G401 (cell line): ENCODE data around the gene KRCC1. TPM values are rescaled to one million over a fixed set of nuclear protein-coding genes. Genes with fewer than 3 reads are reported as not detected.

Source experiments
- DNase-seq: peaks from one replicate; pipeline ENCODE4 v3.0.0-alpha.2; 2015; ENCODE audit warnings: low spot score
- in situ Hi-C: cut with HindIII; loops from 2 replicates; pipeline ENCODE4 v1.10.0; 2016; ENCODE audit warnings: low sequenced_read_pairs, mixed read lengths
- total RNA-seq: library from RNA; depleted of rRNA; stranded (reverse); fragments of >200 nt; shearing (Covaris generic); gene quantifications from 2 replicates; pipeline ENCODE4 v1.2.3, GENCODE V29; 2014; rRNA removed

Gene KRCC1
- total RNA-seq = 16.4 and 19.6 TPM in 2 replicates

DNA sequence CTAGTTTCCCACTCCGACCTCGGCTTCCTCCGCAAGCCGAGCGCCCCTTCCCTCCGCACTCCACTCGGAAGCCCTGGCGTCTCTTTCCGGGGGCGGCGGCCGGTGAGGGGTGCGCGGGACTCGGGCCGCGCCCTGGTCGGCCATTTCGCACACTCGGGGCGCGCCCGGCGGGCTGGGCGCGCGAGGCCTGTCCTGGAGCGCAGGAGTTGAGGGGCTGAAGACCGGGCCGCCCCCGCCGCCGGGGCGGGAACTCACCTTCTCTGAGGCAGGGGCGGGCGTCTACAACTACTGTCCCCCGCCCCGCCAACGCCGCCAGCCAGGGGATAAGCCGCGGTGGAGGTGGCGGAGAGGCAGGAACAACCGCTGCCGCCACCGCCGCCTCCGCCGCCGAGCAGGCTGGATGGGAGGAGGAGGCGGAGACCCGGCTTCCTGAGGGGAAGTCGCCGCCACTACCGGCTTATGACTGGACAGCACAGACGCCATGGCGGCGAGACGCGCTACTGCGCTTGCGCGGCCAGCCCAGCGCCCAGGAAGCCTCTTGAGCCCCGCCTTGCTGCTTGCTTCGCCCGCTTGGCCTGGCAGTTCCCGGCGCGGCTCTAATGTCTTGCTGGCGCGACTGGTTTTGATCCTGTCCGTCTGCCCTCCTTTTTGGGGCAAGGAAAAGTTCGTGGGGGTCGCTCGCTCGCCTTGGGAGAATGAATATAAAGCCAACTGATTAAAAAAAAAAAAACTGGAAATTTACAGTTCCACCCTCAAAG lies at the start of gene KRCC1:
Gene KRCC1, minus strand, starts transcription at position 413 of the 758 bp plus-strand sequence. CDS start 27,220 bp downstream, outside the sequence.
- DNase-seq = peak; percentile 96
- in situ Hi-C loops = no loop called here

DNA sequence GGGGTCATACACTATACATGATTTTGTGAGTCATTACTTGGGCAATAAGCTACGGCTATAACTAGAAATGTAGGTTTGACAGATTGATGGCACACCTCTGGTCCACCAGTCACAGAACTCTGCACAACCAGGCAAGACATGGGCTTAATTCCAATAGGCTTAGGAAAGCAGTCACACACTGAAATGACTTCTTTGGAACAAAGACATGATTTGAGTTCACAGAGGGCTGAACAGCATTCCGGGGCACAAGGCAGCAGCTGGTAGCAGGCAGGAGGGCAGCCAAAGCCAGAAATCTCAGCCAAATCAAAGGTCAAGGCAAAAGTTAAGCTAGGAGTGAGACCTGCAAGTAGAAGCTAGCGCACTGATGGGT lies 44.9 kb upstream of the KRCC1 start:
- DNase-seq = peak; percentile 11
- in situ Hi-C loops = no loop called here

GRCh38 chr2:88099798-88100488 lies 44.4 kb upstream of the KRCC1 start:
- peak; percentile 1 for DNase-seq
- in situ Hi-C loops = no loop called here

GRCh38 chr2:88098558-88098900 lies 42.9 kb upstream of the KRCC1 start:
- in situ Hi-C loops = no loop called here
- no peak for DNase-seq

DNA sequence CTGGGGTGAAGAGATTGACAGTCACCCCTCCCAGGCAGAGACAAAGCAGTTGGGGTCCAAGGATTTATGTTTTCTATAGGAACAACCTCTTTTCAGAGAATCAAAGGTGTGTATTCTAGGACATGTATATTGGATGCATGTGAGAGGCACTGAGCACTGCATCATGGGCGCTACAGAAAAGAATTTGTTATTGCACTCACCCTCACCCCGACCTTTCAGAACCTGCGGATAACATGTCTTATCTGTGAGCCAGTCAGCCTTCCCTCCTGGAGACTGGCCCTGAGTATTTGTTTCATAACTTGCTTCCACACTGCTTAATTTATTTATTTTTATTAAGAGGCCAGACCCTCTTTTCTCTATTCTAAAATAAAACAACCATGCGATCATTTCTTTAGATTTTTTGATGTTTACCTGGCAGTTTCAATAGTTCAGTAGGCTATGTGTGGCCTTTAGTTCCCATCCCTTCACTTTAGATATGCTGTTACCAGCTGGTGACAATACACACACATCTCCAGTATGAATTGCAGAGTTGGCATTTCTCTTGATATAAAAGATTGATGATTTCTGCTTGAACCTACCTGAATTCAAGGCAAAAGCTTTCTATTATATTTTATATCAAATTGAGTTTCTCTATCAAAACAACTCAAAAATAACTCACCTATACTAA lies 42.4 kb upstream of the KRCC1 start:
- DNase-seq = no peak
- in situ Hi-C loops = no loop called here

- in situ Hi-C loops = no loop called here
- DNase-seq = no peak
Observed at GRCh38 chr2:88097192-88097591, 41.6 kb upstream of the KRCC1 start.

GRCh38 chr2:88096708-88097107 lies 41.1 kb upstream of the KRCC1 start:
- DNase-seq = no peak

DNA sequence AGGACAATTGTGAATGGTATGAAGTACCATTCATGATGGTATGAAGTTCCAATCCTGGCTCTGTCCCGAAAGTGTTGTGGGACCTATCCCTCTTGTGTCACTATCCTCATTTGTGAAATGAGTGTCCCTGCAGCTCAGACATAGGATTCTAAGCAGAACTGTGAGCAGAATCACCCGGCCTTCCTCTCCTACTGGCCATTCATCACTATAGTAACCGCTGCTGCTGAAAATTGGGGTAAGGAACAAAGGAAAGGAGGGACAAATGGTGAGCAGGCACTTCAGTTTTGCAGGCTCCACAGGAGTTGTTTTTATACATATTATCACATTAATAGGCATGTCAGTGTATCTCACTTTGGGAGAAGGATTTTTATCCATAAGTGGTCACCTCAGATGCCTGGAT lies 39.4 kb upstream of the KRCC1 start:
- DNase-seq = no peak
- in situ Hi-C loops = no loop called here

More at GRCh38 chr2:88096708-88097107, 41.1 kb upstream of the KRCC1 start:
- in situ Hi-C loops = no loop called here

GRCh38 chr2:88092773-88093172 lies 37.2 kb upstream of the KRCC1 start:
- DNase-seq = no peak
- in situ Hi-C loops = no loop called here

DNA sequence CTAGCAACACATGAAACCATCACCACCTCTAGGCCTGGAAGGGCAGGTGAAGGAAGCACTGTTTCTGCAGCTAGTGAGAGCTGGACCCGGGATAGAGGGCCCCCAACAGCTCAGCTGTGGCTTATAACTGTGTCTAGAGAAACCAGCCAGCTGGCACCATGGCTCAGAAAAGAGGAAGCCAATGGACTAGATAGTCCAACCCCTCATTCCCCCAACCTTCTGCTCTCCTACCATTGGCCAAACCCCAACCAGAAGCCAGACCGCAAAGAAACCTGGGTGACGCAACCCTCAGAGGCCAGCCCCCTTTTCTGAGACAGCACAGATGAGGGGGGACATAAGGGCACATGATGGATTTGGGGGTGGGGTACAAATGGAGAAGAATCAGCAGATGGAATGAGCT lies 36.4 kb upstream of the KRCC1 start:
- in situ Hi-C loops = no loop called here
- DNase-seq = no peak

DNA sequence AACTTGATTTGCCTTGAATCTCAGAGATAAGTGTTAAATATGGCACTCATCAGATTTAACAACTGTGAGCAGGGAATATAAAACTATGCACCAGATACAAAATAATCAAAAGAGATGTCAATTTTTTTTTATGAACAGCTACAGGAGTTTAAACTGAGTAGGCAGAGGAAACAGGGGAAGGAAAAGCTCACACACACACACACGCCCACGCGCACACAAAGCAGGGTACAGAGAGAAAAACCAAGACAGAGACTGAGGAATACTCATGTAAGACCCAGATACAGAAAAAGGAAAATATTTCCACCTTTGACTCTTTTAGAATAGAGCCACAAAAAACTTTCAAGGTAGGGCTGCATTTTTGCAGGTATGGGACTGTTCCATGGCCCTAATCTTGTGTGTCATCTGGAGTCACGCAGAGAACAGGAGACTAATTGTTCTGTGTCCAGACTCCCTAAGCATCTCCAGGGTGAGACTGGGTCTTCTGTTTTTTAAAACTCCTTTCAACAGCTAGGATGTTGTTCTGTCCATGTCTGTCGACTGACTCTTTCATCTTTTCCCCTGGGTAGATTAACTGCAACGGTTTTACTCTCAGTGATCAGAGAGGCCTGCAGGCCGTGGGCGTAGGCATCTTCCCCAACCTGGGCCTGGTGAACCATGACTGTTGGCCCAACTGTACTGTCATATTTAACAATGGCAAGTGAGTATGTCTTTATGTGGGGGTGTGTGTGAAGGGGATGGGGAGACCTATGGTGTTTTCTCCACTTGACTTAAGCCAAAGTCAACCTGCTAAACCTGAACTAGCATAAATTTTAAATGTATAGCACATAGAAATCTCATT lies 35.1 kb upstream of the KRCC1 start:
- no peak for DNase-seq
- in situ Hi-C loops = no loop called here

DNA sequence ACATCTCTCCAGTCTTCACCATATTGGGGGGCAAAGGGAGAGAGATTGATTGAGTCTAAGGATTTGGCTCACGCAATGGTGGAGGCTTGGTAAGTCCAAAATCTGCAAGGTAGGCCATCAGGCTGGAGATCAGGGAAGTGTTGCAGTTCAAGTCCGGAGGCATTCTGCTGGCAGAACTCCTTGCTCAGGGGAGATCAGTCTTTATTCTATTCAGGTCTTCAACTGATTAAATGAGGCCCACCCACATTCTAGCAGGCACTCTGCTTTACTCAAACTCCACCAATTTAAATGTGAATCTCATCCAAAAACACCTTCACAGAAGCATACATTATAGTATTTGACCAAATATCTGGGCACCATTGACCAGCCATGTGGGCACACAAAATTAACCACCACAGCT lies 33.4 kb upstream of the KRCC1 start:
- in situ Hi-C loops = no loop called here
- no peak for DNase-seq

DNA sequence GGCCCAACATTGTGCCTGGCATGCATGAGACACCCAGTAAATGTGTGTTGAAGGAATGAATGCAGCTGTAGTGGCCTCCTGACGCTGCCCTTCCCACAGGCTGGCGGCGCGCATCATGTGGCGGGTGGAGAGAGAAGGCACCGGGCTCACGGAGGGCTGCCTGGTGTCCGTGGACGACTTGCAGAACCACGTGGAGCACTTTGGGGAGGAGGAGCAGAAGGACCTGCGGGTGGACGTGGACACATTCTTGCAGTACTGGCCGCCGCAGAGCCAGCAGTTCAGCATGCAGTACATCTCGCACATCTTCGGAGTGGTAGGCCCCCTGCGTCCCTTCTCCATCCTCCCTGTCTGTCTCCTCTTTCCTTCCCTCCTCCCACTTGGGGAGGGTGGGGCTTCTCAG lies 32.2 kb upstream of the KRCC1 start:
- in situ Hi-C loops = no loop called here
- DNase-seq = no peak

- DNase-seq = no peak
- in situ Hi-C loops = no loop called here
Observed at GRCh38 chr2:88087073-88087472, 31.5 kb upstream of the KRCC1 start.

GRCh38 chr2:88086401-88086800 lies 30.8 kb upstream of the KRCC1 start:
- in situ Hi-C loops = no loop called here

DNA sequence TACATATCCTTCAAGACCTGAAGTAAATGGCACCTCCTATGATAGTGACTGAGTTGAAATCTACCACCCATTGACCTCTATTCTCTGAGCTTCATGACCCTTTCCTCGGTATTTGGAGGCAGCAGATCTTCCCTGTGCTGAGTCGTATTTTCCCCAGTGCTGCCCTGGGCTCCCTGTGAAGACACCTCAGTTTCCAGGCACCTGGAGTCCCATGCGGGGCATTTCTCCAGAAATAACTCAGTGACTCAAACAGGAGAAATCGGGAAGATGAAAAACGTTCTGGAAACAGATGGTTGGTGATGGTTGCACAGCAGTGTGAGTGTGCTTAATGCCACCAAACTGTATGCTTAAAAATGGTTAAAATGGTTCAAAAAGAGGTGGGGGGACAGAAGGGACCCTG lies 30.0 kb upstream of the KRCC1 start:
- in situ Hi-C loops = no loop called here

More at GRCh38 chr2:88086401-88086800, 30.8 kb upstream of the KRCC1 start:
- no peak for DNase-seq

GRCh38 chr2:88085099-88085498 lies 29.5 kb upstream of the KRCC1 start:
- in situ Hi-C loops = no loop called here

More for the DNA sequence above, 30.0 kb upstream of the KRCC1 start:
- DNase-seq = no peak

GRCh38 chr2:88082781-88083180 lies 27.2 kb upstream of the KRCC1 start:
- no peak for DNase-seq
- in situ Hi-C loops = no loop called here

More at GRCh38 chr2:88085099-88085498, 29.5 kb upstream of the KRCC1 start:
- no peak for DNase-seq

GRCh38 chr2:88081924-88082608 lies 26.5 kb upstream of the KRCC1 start:
- in situ Hi-C loops = no loop called here
- no peak for DNase-seq
